Sigmoid colon (tissue), 7 donors: ENCODE data around the gene LRRC63. TPM values are rescaled to one million over a fixed set of nuclear protein-coding genes. Genes with fewer than 3 reads are reported as not detected.

ENCODE experiments used
- DNase-seq: peaks from one replicate; pipeline ENCODE4 v3.0.0-alpha.2; 2019
- H3K27ac ChIP-seq, 4 donors: fragments of 200-600 bp; sonication (generic); one replicate each; pipeline ENCODE4 v1.5.1; 2016 to 2019; ENCODE audit warnings: mild to moderate bottlenecking in 1 of 4
- H3K27me3 ChIP-seq, 3 donors: fragments of 200-600 bp; sonication (generic); one replicate each; pipeline ENCODE4 v1.5.1; 2019; ENCODE audit warnings: mild to moderate bottlenecking in 1 of 3
- H3K36me3 ChIP-seq, 4 donors: fragments of 200-600 bp; sonication (generic); one replicate each; pipeline ENCODE4 v1.5.1; 2016 to 2019
- H3K4me1 ChIP-seq, 4 donors: fragments of 200-600 bp; sonication (generic); one replicate each; pipeline ENCODE4 v1.5.1; 2017 to 2019
- H3K4me3 ChIP-seq, 4 donors: fragments of 200-600 bp; sonication (generic); one replicate each; pipeline ENCODE4 v1.5.1; 2017 to 2019; ENCODE audit warnings: mild to moderate bottlenecking in 2 of 4, moderate library complexity in 1 of 4
- H3K9me3 ChIP-seq, 4 donors: fragments of 200-600 bp in 3 of 4; sonication (generic) in 3 of 4; one replicate each; pipeline versions ENCODE4 v1.5.1 to v1.6.1; 2013 to 2019
- EP300 ChIP-seq, 4 donors: sonication (generic); formaldehyde crosslinking; IDR thresholded peaks; one replicate each; pipeline ENCODE4 v1.6.1; 2017; ENCODE audit warnings: antibody characterized with exemption in 4 of 4
- POLR2A ChIP-seq, 2 donors: fragments of 450-650 bp; IDR thresholded peaks; one replicate each; pipeline ENCODE4 v1.6.1; 2016; ENCODE audit warnings: antibody characterized with exemption in 2 of 2, mild to moderate bottlenecking in 2 of 2, moderate library complexity in 2 of 2
- POLR2AphosphoS5 ChIP-seq, 4 donors: sonication (generic); formaldehyde crosslinking; IDR thresholded peaks; one replicate each; pipeline ENCODE4 v1.6.1; 2017; ENCODE audit warnings: antibody characterized with exemption in 4 of 4
- WGBS, 2 donors: extraction: QIAGEN DNeasy Blood & Tissue Kit; methylation state at CpG; one replicate each; pipeline ENCODE4 v1.1.7; 2013; 5-methylcytosine and 5-hydroxymethylcytosine counted together
- intact Hi-C: fragments of 100-400 bp; cut with DNase I; formaldehyde crosslinking; loops from one replicate; pipeline ENCODE4 v1.15.1; 2023
- polyA plus RNA-seq, 3 donors: library from polyadenylated mRNA; stranded (reverse); fragments of 200-250 nt; gene quantifications; one replicate each; pipeline ENCODE4 v1.2.3, GENCODE V29; 2013
- total RNA-seq, 4 donors: library from RNA; depleted of rRNA; stranded (reverse); fragments of >200 nt; gene quantifications; one replicate each; pipeline ENCODE4 v1.1.0, GENCODE V29; 2016
- TF ChIP-seq, protein P1 (sequence below), 4 experiments: fragments of 450-650 bp in 3 of 4; fragments of 200-600 bp in 1 of 4; IDR thresholded peaks; one replicate each; pipeline ENCODE4 v1.5.1; 2016 to 2019; ENCODE audit warnings: antibody characterized with exemption in 4 of 4, mild to moderate bottlenecking in 3 of 4, moderate library complexity in 2 of 4
- donor health status: healthy with polysubstance abuse.
- donor health status: Bipolar disorder and iron deficiency.
- donor health status: healthy.

The LRRC63 gene
- total and polyA plus RNA-seq, 7 donors, result not detected

- H3K4me3 ChIP-seq, result no peak overlapping the region
- H3K27me3 ChIP-seq, result no peaks in the 10 kb centered on the region
- TF ChIP-seq POLR2A (IDR thresholded peaks at IDR 0.05) (no peak), EP300 (IDR thresholded peaks at IDR 0.05) (no peak), POLR2AphosphoS5 (IDR thresholded peaks at IDR 0.05) (no peak)
- TF ChIP-seq, protein P1, sequence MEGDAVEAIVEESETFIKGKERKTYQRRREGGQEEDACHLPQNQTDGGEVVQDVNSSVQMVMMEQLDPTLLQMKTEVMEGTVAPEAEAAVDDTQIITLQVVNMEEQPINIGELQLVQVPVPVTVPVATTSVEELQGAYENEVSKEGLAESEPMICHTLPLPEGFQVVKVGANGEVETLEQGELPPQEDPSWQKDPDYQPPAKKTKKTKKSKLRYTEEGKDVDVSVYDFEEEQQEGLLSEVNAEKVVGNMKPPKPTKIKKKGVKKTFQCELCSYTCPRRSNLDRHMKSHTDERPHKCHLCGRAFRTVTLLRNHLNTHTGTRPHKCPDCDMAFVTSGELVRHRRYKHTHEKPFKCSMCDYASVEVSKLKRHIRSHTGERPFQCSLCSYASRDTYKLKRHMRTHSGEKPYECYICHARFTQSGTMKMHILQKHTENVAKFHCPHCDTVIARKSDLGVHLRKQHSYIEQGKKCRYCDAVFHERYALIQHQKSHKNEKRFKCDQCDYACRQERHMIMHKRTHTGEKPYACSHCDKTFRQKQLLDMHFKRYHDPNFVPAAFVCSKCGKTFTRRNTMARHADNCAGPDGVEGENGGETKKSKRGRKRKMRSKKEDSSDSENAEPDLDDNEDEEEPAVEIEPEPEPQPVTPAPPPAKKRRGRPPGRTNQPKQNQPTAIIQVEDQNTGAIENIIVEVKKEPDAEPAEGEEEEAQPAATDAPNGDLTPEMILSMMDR (IDR thresholded peaks at IDR 0.05), result no peak
- DNase-seq, result no peak
- H3K9me3 ChIP-seq, result no peaks in the 10 kb centered on the region
- peaks cover 0 to 8% (median 3%) of the 10 kb centered on the region in 4 donors for H3K4me1 ChIP-seq
- 35 to 68% methylated on average over 3 of the region's 3 CpGs for WGBS, 2 donors
- H3K27ac ChIP-seq, result peak overlapping the region in 1 of 4 donors; percentile 12
- H3K36me3 ChIP-seq, result no peaks in the 10 kb centered on the region
- intact Hi-C loops, result no loop called here
Observed at GRCh38 chr13:46170687-46171086, 41.0 kb upstream of the LRRC63 start.

DNA sequence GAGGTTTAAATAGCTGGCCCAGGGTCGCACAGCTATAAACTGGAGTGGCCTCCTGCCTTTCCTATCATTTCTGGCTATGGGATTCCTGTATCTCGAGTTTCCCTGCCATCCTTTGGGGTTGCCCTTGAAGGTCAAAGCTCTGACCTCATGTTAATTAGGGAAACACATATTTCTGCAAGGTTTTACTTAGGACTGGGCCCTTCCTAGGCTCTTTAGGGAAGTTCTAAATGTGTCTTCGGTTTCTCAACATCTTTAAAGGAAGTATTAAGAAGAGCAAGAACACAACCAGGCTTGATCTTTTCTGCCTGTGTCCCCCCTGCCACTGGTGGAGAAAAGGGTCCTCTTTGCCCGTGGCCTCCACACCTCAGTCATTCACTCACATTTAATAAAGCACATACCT, 40.5 kb upstream of the LRRC63 start:
- no peak overlapping the region for H3K4me3 ChIP-seq
- H3K27ac ChIP-seq, result peak overlapping the region in 1 of 4 donors; percentile 12
- WGBS, 2 donors, result 47 to 64% methylated on average over 4 of the region's 4 CpGs
- intact Hi-C loops, result no loop called here
- TF ChIP-seq EP300 (IDR thresholded peaks at IDR 0.05) (no peak), POLR2AphosphoS5 (IDR thresholded peaks at IDR 0.05) (no peak), POLR2A (IDR thresholded peaks at IDR 0.05) (no peak)
- TF ChIP-seq, protein P1 (IDR thresholded peaks at IDR 0.05), result no peak
- DNase-seq, result no peak
- no peaks in the 10 kb centered on the region for H3K27me3 ChIP-seq
- peaks cover 0 to 8% (median 3%) of the 10 kb centered on the region in 4 donors for H3K4me1 ChIP-seq
- H3K9me3 ChIP-seq, result no peaks in the 10 kb centered on the region
- H3K36me3 ChIP-seq, result no peaks in the 10 kb centered on the region

- Histone ChIP-seq H3K36me3 (no peaks in the 10 kb centered on the region), H3K27ac (peak overlapping the region in 2 of 4 donors; percentile 17 to 49), H3K4me3 (no peak overlapping the region), H3K9me3 (no peaks in the 10 kb centered on the region), H3K4me1 (peaks cover 0 to 8% (median 3%) of the 10 kb centered on the region in 4 donors), H3K27me3 (no peaks in the 10 kb centered on the region)
- TF ChIP-seq, protein P1 (IDR thresholded peaks at IDR 0.05), result no peak
- TF ChIP-seq EP300 (IDR thresholded peaks at IDR 0.05) (no peak), POLR2AphosphoS5 (IDR thresholded peaks at IDR 0.05) (no peak), POLR2A (IDR thresholded peaks at IDR 0.05) (no peak)
- no peak for DNase-seq
- intact Hi-C loops, result no loop called here
- WGBS, 2 donors, result 82 to 93% methylated on average over 7 of the region's 7 CpGs
Observed at GRCh38 chr13:46171739-46172138, 40.0 kb upstream of the LRRC63 start.

- no peak for DNase-seq
- peaks cover 0 to 8% (median 3%) of the 10 kb centered on the region in 4 donors for H3K4me1 ChIP-seq
- no peaks in the 10 kb centered on the region for H3K36me3 ChIP-seq
- H3K27me3 ChIP-seq, result no peaks in the 10 kb centered on the region
- no peaks in the 10 kb centered on the region for H3K9me3 ChIP-seq
- intact Hi-C loops, result no loop called here
- H3K4me3 ChIP-seq, result no peak overlapping the region
- 42 to 73% methylated on average over 6 of the region's 6 CpGs for WGBS, 2 donors
- TF ChIP-seq EP300 (IDR thresholded peaks at IDR 0.05) (no peak), POLR2A (IDR thresholded peaks at IDR 0.05) (no peak), POLR2AphosphoS5 (IDR thresholded peaks at IDR 0.05) (no peak)
- TF ChIP-seq, protein P1 (IDR thresholded peaks at IDR 0.05), result no peak
- H3K27ac ChIP-seq, result peak overlapping the region in 2 of 4 donors; percentile 17 to 49
Observed at GRCh38 chr13:46172531-46172991, 39.2 kb upstream of the LRRC63 start.

- no peaks in the 10 kb centered on the region for H3K9me3 ChIP-seq
- intact Hi-C loops, result no loop called here
- H3K36me3 ChIP-seq, result no peaks in the 10 kb centered on the region
- TF ChIP-seq, protein P1 (IDR thresholded peaks at IDR 0.05), result no peak
- no peak for TF ChIP-seq POLR2A (IDR thresholded peaks at IDR 0.05)
- no peak for TF ChIP-seq EP300 (IDR thresholded peaks at IDR 0.05)
- TF ChIP-seq POLR2AphosphoS5 (IDR thresholded peaks at IDR 0.05), result no peak
- H3K4me3 ChIP-seq, result no peak overlapping the region
- H3K27ac ChIP-seq, result no peak overlapping the region
- DNase-seq, result no peak
- H3K4me1 ChIP-seq, result peaks cover 0 to 2% (median 0%) of the 10 kb centered on the region in 4 donors
- WGBS, 2 donors, result 60 to 83% methylated on average over 2 of the region's 2 CpGs
- H3K27me3 ChIP-seq, result no peaks in the 10 kb centered on the region
Observed at GRCh38 chr13:46173656-46174055, 38.1 kb upstream of the LRRC63 start.
